H9 (cell line): ENCODE data around the gene RACGAP1. TPM values are rescaled to one million over a fixed set of nuclear protein-coding genes. Genes with fewer than 3 reads are reported as not detected.

Experiments used
- DNase-seq: peaks from one replicate; pipeline ENCODE4 v3.0.0-alpha.2; 2017
- H2AFZ ChIP-seq: one replicate; pipeline ENCODE4 v1.6.1; 2013; ENCODE audit warnings: mild to moderate bottlenecking, low read length, control low read depth, moderate library complexity
- H2AK5ac ChIP-seq: 2 replicates; pipeline ENCODE4 v1.6.1; 2013; ENCODE audit warnings: low read length, control low read depth, mixed read lengths; ENCODE audit not compliant: insufficient read length
- H2BK120ac ChIP-seq: one replicate; pipeline ENCODE4 v1.6.1; 2013; ENCODE audit warnings: low read depth, mild to moderate bottlenecking, low read length, control low read depth, inconsistent platforms; ENCODE audit not compliant: poor library complexity, severe bottlenecking
- H2BK12ac ChIP-seq: 2 replicates; pipeline ENCODE4 v1.6.1; 2013; ENCODE audit warnings: low read length, control low read depth, mixed read lengths, low read depth; ENCODE audit not compliant: insufficient read length
- H2BK15ac ChIP-seq: 2 replicates; pipeline ENCODE4 v1.6.1; 2013; ENCODE audit warnings: low read depth, low read length, control low read depth
- H2BK20ac ChIP-seq: one replicate; pipeline ENCODE4 v1.6.1; 2013; ENCODE audit warnings: low read depth, mild to moderate bottlenecking, low read length, control low read depth, inconsistent platforms; ENCODE audit not compliant: poor library complexity, severe bottlenecking
- H2BK5ac ChIP-seq: 2 replicates; pipeline ENCODE4 v1.6.1; 2013; ENCODE audit warnings: low read length, control low read depth, mixed read lengths; ENCODE audit not compliant: insufficient read length
- H3K14ac ChIP-seq: 2 replicates; pipeline ENCODE4 v1.6.1; 2013; ENCODE audit warnings: low read length, control low read depth; ENCODE audit not compliant: insufficient read depth
- H3K18ac ChIP-seq: 2 replicates; pipeline ENCODE4 v1.6.1; 2013; ENCODE audit warnings: low read depth, mild to moderate bottlenecking, mixed read lengths, low read length, control low read depth; ENCODE audit not compliant: insufficient read length
- H3K23ac ChIP-seq: 2 replicates; pipeline ENCODE4 v1.6.1; 2013; ENCODE audit warnings: low read length, control low read depth, mixed read lengths, low read depth; ENCODE audit not compliant: insufficient read length
- H3K23me2 ChIP-seq: 2 replicates; pipeline ENCODE4 v1.6.1; 2013; ENCODE audit warnings: low read depth, mild to moderate bottlenecking, mixed read lengths, low read length, control low read depth; ENCODE audit not compliant: insufficient read length, poor library complexity, severe bottlenecking
- H3K27ac ChIP-seq: 2 replicates; pipeline ENCODE4 v1.5.1; 2013; ENCODE audit warnings: low read length, control low read depth, mixed read lengths, low read depth; ENCODE audit not compliant: insufficient read length
- H3K27me3 ChIP-seq: 2 replicates; pipeline ENCODE4 v1.6.1; 2013; ENCODE audit warnings: low read length, control low read depth, inconsistent platforms; ENCODE audit not compliant: insufficient read depth
- H3K4ac ChIP-seq: 2 replicates; pipeline ENCODE4 v1.6.1; 2013; ENCODE audit warnings: low read depth, mild to moderate bottlenecking, control low read depth, inconsistent platforms, low read length, moderate library complexity
- H3K4me1 ChIP-seq: 2 replicates; pipeline ENCODE4 v1.6.1; 2013; ENCODE audit warnings: low read length, control low read depth, inconsistent platforms; ENCODE audit not compliant: insufficient read depth
- H3K4me2 ChIP-seq: 2 replicates; pipeline ENCODE4 v1.6.1; 2013; ENCODE audit warnings: low read length, control low read depth, mixed read lengths; ENCODE audit not compliant: insufficient read length, insufficient read depth
- H3K56ac ChIP-seq: 2 replicates; pipeline ENCODE4 v1.6.1; 2013; ENCODE audit warnings: low read depth, mild to moderate bottlenecking, mixed read lengths, low read length, control low read depth; ENCODE audit not compliant: insufficient read length
- H3K79me1 ChIP-seq: 2 replicates; pipeline ENCODE4 v1.6.1; 2013; ENCODE audit warnings: low read depth, mild to moderate bottlenecking, moderate library complexity, low read length, control low read depth, inconsistent platforms; ENCODE audit not compliant: insufficient read depth, poor library complexity, severe bottlenecking
- H3K79me2 ChIP-seq: 2 replicates; pipeline ENCODE4 v1.6.1; 2013; ENCODE audit warnings: low read length, control low read depth, inconsistent platforms; ENCODE audit not compliant: insufficient read depth
- H3K9ac ChIP-seq: 2 replicates; pipeline ENCODE4 v1.6.1; 2013; ENCODE audit warnings: low read length, control low read depth, mixed read lengths; ENCODE audit not compliant: insufficient read length; ENCODE audit errors: extremely low read depth
- H3K9me3 ChIP-seq: one replicate; pipeline ENCODE4 v1.6.1; 2013; ENCODE audit warnings: low read depth, low read length, inconsistent platforms; ENCODE audit not compliant: control insufficient read depth
- H3T11ph ChIP-seq: one replicate; pipeline ENCODE4 v1.6.1; 2013; ENCODE audit warnings: mild to moderate bottlenecking, low read length, control low read depth, inconsistent platforms
- H4K20me1 ChIP-seq: one replicate; pipeline ENCODE4 v1.6.1; 2013; ENCODE audit not compliant: control insufficient read depth, insufficient read length, insufficient read depth
- H4K5ac ChIP-seq: 2 replicates; pipeline ENCODE4 v1.6.1; 2013; ENCODE audit warnings: low read depth, mild to moderate bottlenecking, mixed read lengths, low read length, control low read depth; ENCODE audit not compliant: insufficient read length
- H4K8ac ChIP-seq: replicated peaks from 2 replicates; pipeline ENCODE4 v1.6.1; 2013; ENCODE audit warnings: low read length, control low read depth, mixed read lengths, low read depth; ENCODE audit not compliant: insufficient read length
- H4K91ac ChIP-seq: 2 replicates; pipeline ENCODE4 v1.6.1; 2013; ENCODE audit warnings: low read depth, mild to moderate bottlenecking, moderate library complexity, mixed read lengths, low read length, control low read depth; ENCODE audit not compliant: insufficient read length
- H3K27ac Mint-ChIP-seq, 3 experiments: 2 replicates in 2 of 3; 3 replicates in 1 of 3; pipeline ENCODE4 v1.8.0; 2020 to 2021; ENCODE audit warnings: mixed read lengths in 3 of 3, mild to moderate bottlenecking in 1 of 3, moderate library complexity in 1 of 3
- H3K27me3 Mint-ChIP-seq: 2 replicates; pipeline ENCODE4 v1.8.0; 2021; ENCODE audit warnings: low read depth, mild to moderate bottlenecking, moderate library complexity, mixed read lengths
- H3K36me3 Mint-ChIP-seq, 3 experiments: 2 replicates in 2 of 3; 3 replicates in 1 of 3; pipeline ENCODE4 v1.8.0; 2020 to 2021; ENCODE audit warnings: low read depth in 3 of 3, mixed read lengths in 3 of 3; ENCODE audit not compliant: insufficient read depth in 1 of 3
- H3K4me1 Mint-ChIP-seq, 2 experiments: 2 replicates each; pipeline ENCODE4 v1.8.0; 2020; ENCODE audit warnings: mixed read lengths in 2 of 2
- H3K4me3 Mint-ChIP-seq, 2 experiments: 2 replicates in 1 of 2; 3 replicates in 1 of 2; pipeline ENCODE4 v1.8.0; 2020 to 2021; ENCODE audit warnings: mild to moderate bottlenecking in 2 of 2, mixed read lengths in 2 of 2, moderate library complexity in 1 of 2
- H3K9me3 Mint-ChIP-seq, 2 experiments: 2 replicates in 1 of 2; 3 replicates in 1 of 2; pipeline ENCODE4 v1.8.0; 2020; ENCODE audit warnings: mild to moderate bottlenecking in 2 of 2, mixed read lengths in 2 of 2, moderate library complexity in 1 of 2
- CTCF ChIP-seq: fragments of 200-600 bp; sonication (generic); conservative IDR thresholded peaks from 3 replicates; pipeline ENCODE4 v1.8.0; 2021; ENCODE audit warnings: antibody characterized with exemption, mild to moderate bottlenecking
- WGBS: extraction: QIAGEN DNeasy Blood & Tissue Kit; methylation state at CpG from one replicate; pipeline ENCODE4 v1.1.7; 2013; ENCODE audit warnings: missing lambda C conversion rate, low lambda C conversion rate, mixed read lengths; ENCODE audit not compliant: insufficient read length; ENCODE audit errors: extremely low coverage; 5-methylcytosine and 5-hydroxymethylcytosine counted together
- total RNA-seq: library from RNA; stranded (reverse); gene quantifications from 2 replicates; pipeline ENCODE4 v1.2.1, GENCODE V29; 2021

The RACGAP1 gene
- total RNA-seq, 1 experiment from 2014 or later: 64.8 TPM

GRCh38 chr12:49976557-49976956 lies 48.7 kb downstream of the RACGAP1 start:
- H3K23me2 ChIP-seq: no peaks in the 10 kb centered on the region
- no peak overlapping the region for H2AK5ac ChIP-seq

More at GRCh38 chr12:49976557-49976956, 48.7 kb downstream of the RACGAP1 start:
- H3K27ac ChIP-seq: no peak overlapping the region
- no peaks in the 10 kb centered on the region for H3K36me3 Mint-ChIP-seq
- H3K23ac ChIP-seq: no peak overlapping the region
- no peaks in the 10 kb centered on the region for H4K20me1 ChIP-seq
- no CpG with 5 or more reads among the region's 2 CpGs for WGBS
- no peak overlapping the region for H2BK120ac ChIP-seq
- H4K5ac ChIP-seq: no peak overlapping the region
- H3K9me3 ChIP-seq: no peaks in the 10 kb centered on the region
- peaks cover 3% of the 10 kb centered on the region; the same call in 1 of the 2 replicates for H3K27me3 Mint-ChIP-seq
- H2BK15ac ChIP-seq: no peak overlapping the region
- no peak overlapping the region for H2BK5ac ChIP-seq
- H3K4me3 Mint-ChIP-seq: no peak overlapping the region
- no peak overlapping the region for H3K27ac Mint-ChIP-seq
- H2BK12ac ChIP-seq: no peak overlapping the region
- no peak overlapping the region for H3K14ac ChIP-seq
- no peak overlapping the region for H4K8ac ChIP-seq
- H3K79me1 ChIP-seq: no peaks in the 10 kb centered on the region
- no peak overlapping the region for H3K18ac ChIP-seq
- H3K56ac ChIP-seq: no peak overlapping the region
- no peak for DNase-seq
- H2AFZ ChIP-seq: no peak overlapping the region
- no peak overlapping the region for H2BK20ac ChIP-seq
- H3K79me2 ChIP-seq: no peaks in the 10 kb centered on the region
- peaks cover 24 to 39% of the 10 kb centered on the region in 2 experiments for H3K4me1 Mint-ChIP-seq
- no peak overlapping the region for H3K9ac ChIP-seq
- TF ChIP-seq CTCF: no peak
- H4K91ac ChIP-seq: no peak overlapping the region
- no peaks in the 10 kb centered on the region for H3K27me3 ChIP-seq
- no peaks in the 10 kb centered on the region for H3K4me1 ChIP-seq
- H3K9me3 Mint-ChIP-seq: no peaks in the 10 kb centered on the region
- H3K4ac ChIP-seq: no peak overlapping the region
- no peak overlapping the region for H3T11ph ChIP-seq
- no peak overlapping the region for H3K4me2 ChIP-seq
